Loucy (cell line): ENCODE data around the gene PCSK5.
A peak's percentile ranks its signal among the peaks of the same experiment; 100 is the strongest.

Experiments
- H2AFZ ChIP-seq: fragments of 200-600 bp; sonication (generic); 2 replicates; pipeline ENCODE4 v1.6.0; 2016; ENCODE audit warnings: antibody characterized with exemption, mild to moderate bottlenecking, low read length, moderate library complexity
- H3F3A ChIP-seq: fragments of 200-600 bp; 2 replicates; pipeline ENCODE4 v1.6.0; 2016; ENCODE audit warnings: antibody characterized with exemption, low read depth, mild to moderate bottlenecking
- H3K27me3 ChIP-seq: fragments of 200-600 bp; sonication (generic); 2 replicates; pipeline ENCODE4 v1.6.1; 2014; ENCODE audit warnings: low read length, mild to moderate bottlenecking; ENCODE audit not compliant: insufficient read depth, poor library complexity, severe bottlenecking
- H3K36me3 ChIP-seq: fragments of 200-600 bp; sonication (generic); 2 replicates; pipeline ENCODE4 v1.6.1; 2016; ENCODE audit warnings: low read length; ENCODE audit not compliant: insufficient read depth
- H3K4me1 ChIP-seq: fragments of 200-600 bp; sonication (generic); 2 replicates; pipeline ENCODE4 v1.5.1; 2014; ENCODE audit warnings: low read length, mild to moderate bottlenecking; ENCODE audit not compliant: insufficient read depth, poor library complexity, severe bottlenecking
- H3K4me2 ChIP-seq: fragments of 200-600 bp; sonication (generic); 2 replicates; pipeline ENCODE4 v1.6.0; 2014; ENCODE audit warnings: antibody characterized with exemption, low read length, low read depth, mild to moderate bottlenecking; ENCODE audit not compliant: poor library complexity, severe bottlenecking
- H3K4me3 ChIP-seq: fragments of 200-600 bp; sonication (generic); 2 replicates; pipeline ENCODE4 v1.5.1; 2014; ENCODE audit warnings: low read length, mild to moderate bottlenecking, mixed read lengths; ENCODE audit not compliant: poor library complexity, severe bottlenecking
- H3K79me2 ChIP-seq: fragments of 200-600 bp; sonication (generic); 2 replicates; pipeline ENCODE4 v1.6.1; 2014; ENCODE audit warnings: low read length; ENCODE audit not compliant: insufficient read depth
- H3K9ac ChIP-seq: fragments of 200-600 bp; sonication (generic); 2 replicates; pipeline ENCODE4 v1.6.0; 2014; ENCODE audit warnings: mild to moderate bottlenecking, low read depth, low read length, moderate library complexity; ENCODE audit not compliant: poor library complexity, severe bottlenecking
- H3K9me2 ChIP-seq: fragments of 200-600 bp; sonication (generic); replicated peaks from 2 replicates; pipeline ENCODE4 v1.6.1; 2016; ENCODE audit warnings: low read depth, low read length, mixed read lengths
- H3K9me3 ChIP-seq: fragments of 200-600 bp; sonication (generic); 2 replicates; pipeline ENCODE4 v1.6.1; 2014; ENCODE audit warnings: mild to moderate bottlenecking, antibody characterized with exemption, low read length, low read depth; ENCODE audit not compliant: insufficient read depth
- H4K20me1 ChIP-seq: fragments of 200-600 bp; sonication (generic); 2 replicates; pipeline ENCODE4 v1.6.0; 2014; ENCODE audit warnings: antibody characterized with exemption, low read length, mild to moderate bottlenecking; ENCODE audit not compliant: insufficient read depth, poor library complexity, severe bottlenecking
- CTCF ChIP-seq: fragments of 200-600 bp; sonication (generic); conservative IDR thresholded peaks from 2 replicates; pipeline ENCODE4 v1.5.1; 2014; ENCODE audit warnings: mild to moderate bottlenecking, antibody characterized with exemption, low read length
- EZH2phosphoT487 ChIP-seq: fragments of 200-600 bp; IDR thresholded peaks from 2 replicates; pipeline ENCODE4 v1.6.1; 2018; ENCODE audit warnings: antibody characterized with exemption, mild to moderate bottlenecking, moderate library complexity, borderline replicate concordance

The PCSK5 gene

GRCh38 chr9:76022317-76022716 lies 131.8 kb downstream of the PCSK5 start:
- H3K27me3 ChIP-seq = no peaks in the 10 kb centered on the region
- no peak for TF ChIP-seq CTCF
- TF ChIP-seq EZH2phosphoT487 = no peak
- peaks cover 76% of the 10 kb centered on the region for H3K4me1 ChIP-seq
- no peak overlapping the region for H3K4me3 ChIP-seq
- no peak overlapping the region for H3K9ac ChIP-seq
- no peak overlapping the region for H2AFZ ChIP-seq
- H3K9me3 ChIP-seq = no peaks in the 10 kb centered on the region
- H3K4me2 ChIP-seq = no peak overlapping the region
- no peaks in the 10 kb centered on the region for H3K9me2 ChIP-seq
- H3K79me2 ChIP-seq = no peaks in the 10 kb centered on the region
- H4K20me1 ChIP-seq = no peaks in the 10 kb centered on the region
- H3F3A ChIP-seq = peaks cover 4% of the 10 kb centered on the region; the same call in 1 of the 2 replicates
- no peaks in the 10 kb centered on the region for H3K36me3 ChIP-seq

DNA sequence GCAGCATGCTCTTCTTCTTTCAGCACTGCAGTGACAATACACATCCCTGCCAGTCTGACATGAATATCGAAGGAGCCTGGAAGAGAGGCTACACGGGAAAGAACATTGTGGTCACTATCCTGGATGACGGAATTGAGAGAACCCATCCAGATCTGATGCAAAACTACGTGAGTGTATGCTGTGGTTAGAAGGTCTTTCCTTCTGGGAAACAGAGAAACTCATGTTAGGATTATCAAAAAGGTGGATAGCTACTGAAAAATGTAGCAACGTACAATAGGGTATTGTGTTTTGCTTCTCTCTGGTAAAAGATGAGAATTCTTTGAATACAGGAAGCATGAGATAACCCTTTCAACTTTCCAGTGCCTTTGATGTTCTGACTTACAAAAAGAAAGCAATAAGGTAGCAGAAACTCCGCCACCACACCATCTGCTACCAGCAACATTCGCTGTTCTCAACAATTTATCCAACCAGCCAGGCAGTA lies 133.3 kb downstream of the PCSK5 start:
- Histone ChIP-seq H3K27me3 (no peaks in the 10 kb centered on the region), H3F3A (peaks cover 4% of the 10 kb centered on the region; the same call in 1 of the 2 replicates), H3K9ac (peak overlapping the region; percentile 57), H3K4me1 (peaks cover 86% of the 10 kb centered on the region), H3K9me2 (no peaks in the 10 kb centered on the region), H3K4me3 (peak overlapping the region; percentile 63), H3K36me3 (no peaks in the 10 kb centered on the region), H2AFZ (peak overlapping the region; percentile 86), H3K4me2 (peak overlapping the region; percentile 77), H4K20me1 (no peaks in the 10 kb centered on the region), H3K9me3 (no peaks in the 10 kb centered on the region), H3K79me2 (no peaks in the 10 kb centered on the region)
- TF ChIP-seq EZH2phosphoT487 = no peak
- TF ChIP-seq CTCF = no peak

GRCh38 chr9:76025286-76025685 lies 134.8 kb downstream of the PCSK5 start:
- no peak overlapping the region for H3K4me3 ChIP-seq
- peak overlapping the region; percentile 19; the same call in 1 of the 2 replicates for H2AFZ ChIP-seq
- H3K36me3 ChIP-seq = no peaks in the 10 kb centered on the region
- TF ChIP-seq CTCF (no peak), EZH2phosphoT487 (no peak)
- peaks cover 4% of the 10 kb centered on the region; the same call in 1 of the 2 replicates for H3F3A ChIP-seq
- no peaks in the 10 kb centered on the region for H3K79me2 ChIP-seq
- H4K20me1 ChIP-seq = no peaks in the 10 kb centered on the region
- H3K9me2 ChIP-seq = no peaks in the 10 kb centered on the region
- no peaks in the 10 kb centered on the region for H3K27me3 ChIP-seq
- H3K9me3 ChIP-seq = no peaks in the 10 kb centered on the region
- peak overlapping the region; percentile 57 for H3K9ac ChIP-seq
- peaks cover 71% of the 10 kb centered on the region for H3K4me1 ChIP-seq
- H3K4me2 ChIP-seq = no peak overlapping the region
